ENCODE measurements around the gene TSG101. TPM values are rescaled to one million over a fixed set of nuclear protein-coding genes. Genes with fewer than 3 reads are reported as not detected.

The TSG101 gene
- total RNA-seq, 1 experiment from 2014 or later = 79.1 TPM

DNA sequence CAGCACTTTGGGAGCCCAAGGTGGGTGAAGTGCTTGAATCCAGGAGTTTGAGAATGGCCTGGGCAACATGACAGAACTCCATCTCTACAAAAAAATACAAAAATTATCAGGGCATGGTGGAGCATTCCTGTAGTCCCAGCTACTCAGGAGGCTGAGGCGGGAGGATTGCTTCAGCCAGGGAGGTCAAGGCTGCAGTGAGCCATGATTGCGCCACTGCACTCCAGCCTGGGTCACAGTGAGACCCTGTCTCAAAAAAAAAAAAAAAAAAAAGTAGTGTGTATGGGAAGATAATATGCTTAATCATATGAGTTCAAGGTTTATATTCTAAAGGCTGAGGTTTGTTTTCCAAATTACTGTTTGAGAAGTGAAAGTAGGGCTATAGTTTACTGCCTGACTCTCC lies 60.3 kb downstream of the TSG101 start:
- H3K27ac ChIP-seq (ENCODE audit: low read length) = no peak overlapping the region
- ATAC-seq (no peak), DNase-seq (ENCODE audit: low read depth, low spot score) (no peak)
- no peaks in the 10 kb centered on the region for H3K36me3 ChIP-seq (ENCODE audit: control insufficient read depth, insufficient read depth, low read length)
- intact Hi-C loops (cut with micrococcal nuclease; ENCODE audit: unreplicated experiment) = no loop called here
- H3K9me3 ChIP-seq (ENCODE audit: control insufficient read depth, insufficient read depth, low read depth, low read length) = no peaks in the 10 kb centered on the region
- POLR2A ChIA-PET = no interaction called here
- in situ Hi-C loops (cut with HindIII; ENCODE audit: low pct_unique_long_range_greater_than_20kb, low sequenced_read_pairs) = no loop called here
- H3K27me3 ChIP-seq (ENCODE audit: control insufficient read depth, insufficient read depth, low read length) = no peaks in the 10 kb centered on the region
- CTCF ChIA-PET = no interaction called here
- no peak overlapping the region for H3K4me3 ChIP-seq (ENCODE audit: low read depth in 2 of 2, low read length in 2 of 2)
- BruUV-seq (replicated peaks) = no TSS peak
- H3K4me1 ChIP-seq (ENCODE audit: control insufficient read depth, insufficient read depth, low read length) = no peaks in the 10 kb centered on the region
- TF ChIP-seq SIN3A (IDR thresholded peaks at IDR 0.05; ENCODE audit: borderline replicate concordance, insufficient read depth, low read depth, low read length) = no peak
- TF ChIP-seq POLR2AphosphoS5 (IDR thresholded peaks at IDR 0.05; ENCODE audit: low read depth, low read length) = no peak
- no peak for TF ChIP-seq TCF7L2 (IDR thresholded peaks at IDR 0.05; ENCODE audit: low read depth, low read length)
- TF ChIP-seq, protein P1, sequence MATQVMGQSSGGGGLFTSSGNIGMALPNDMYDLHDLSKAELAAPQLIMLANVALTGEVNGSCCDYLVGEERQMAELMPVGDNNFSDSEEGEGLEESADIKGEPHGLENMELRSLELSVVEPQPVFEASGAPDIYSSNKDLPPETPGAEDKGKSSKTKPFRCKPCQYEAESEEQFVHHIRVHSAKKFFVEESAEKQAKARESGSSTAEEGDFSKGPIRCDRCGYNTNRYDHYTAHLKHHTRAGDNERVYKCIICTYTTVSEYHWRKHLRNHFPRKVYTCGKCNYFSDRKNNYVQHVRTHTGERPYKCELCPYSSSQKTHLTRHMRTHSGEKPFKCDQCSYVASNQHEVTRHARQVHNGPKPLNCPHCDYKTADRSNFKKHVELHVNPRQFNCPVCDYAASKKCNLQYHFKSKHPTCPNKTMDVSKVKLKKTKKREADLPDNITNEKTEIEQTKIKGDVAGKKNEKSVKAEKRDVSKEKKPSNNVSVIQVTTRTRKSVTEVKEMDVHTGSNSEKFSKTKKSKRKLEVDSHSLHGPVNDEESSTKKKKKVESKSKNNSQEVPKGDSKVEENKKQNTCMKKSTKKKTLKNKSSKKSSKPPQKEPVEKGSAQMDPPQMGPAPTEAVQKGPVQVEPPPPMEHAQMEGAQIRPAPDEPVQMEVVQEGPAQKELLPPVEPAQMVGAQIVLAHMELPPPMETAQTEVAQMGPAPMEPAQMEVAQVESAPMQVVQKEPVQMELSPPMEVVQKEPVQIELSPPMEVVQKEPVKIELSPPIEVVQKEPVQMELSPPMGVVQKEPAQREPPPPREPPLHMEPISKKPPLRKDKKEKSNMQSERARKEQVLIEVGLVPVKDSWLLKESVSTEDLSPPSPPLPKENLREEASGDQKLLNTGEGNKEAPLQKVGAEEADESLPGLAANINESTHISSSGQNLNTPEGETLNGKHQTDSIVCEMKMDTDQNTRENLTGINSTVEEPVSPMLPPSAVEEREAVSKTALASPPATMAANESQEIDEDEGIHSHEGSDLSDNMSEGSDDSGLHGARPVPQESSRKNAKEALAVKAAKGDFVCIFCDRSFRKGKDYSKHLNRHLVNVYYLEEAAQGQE (IDR thresholded peaks at IDR 0.05; ENCODE audit: insufficient read depth in 1 of 2, low read depth in 2 of 2, low read length in 1 of 2) = no peak
- TF ChIP-seq CTCF (IDR thresholded peaks at IDR 0.05) = no peak

DNA sequence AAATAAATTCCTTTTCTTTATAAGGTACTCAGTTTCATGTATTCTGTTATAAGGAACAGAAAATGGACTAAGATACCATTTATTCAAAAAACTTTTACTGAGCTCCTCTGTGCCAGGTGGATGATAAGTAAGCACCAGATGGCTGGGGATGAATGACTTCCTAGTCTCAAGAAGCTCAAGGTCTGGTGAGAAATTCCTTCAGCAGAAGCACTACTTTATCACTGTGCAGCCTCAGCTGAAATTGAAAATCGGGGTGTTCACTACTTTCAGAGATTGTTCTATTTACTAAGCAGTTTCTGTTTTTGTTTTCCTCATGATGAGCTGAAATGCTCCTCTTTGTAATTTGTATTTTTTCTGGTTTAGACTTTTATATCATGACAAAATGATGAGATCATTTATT lies 63.3 kb downstream of the TSG101 start:
- Histone ChIP-seq H3K4me1 (ENCODE audit: control insufficient read depth, insufficient read depth, low read length) (no peaks in the 10 kb centered on the region; the same call in 1 of the 2 replicates), H3K36me3 (ENCODE audit: control insufficient read depth, insufficient read depth, low read length) (no peaks in the 10 kb centered on the region), H3K27me3 (ENCODE audit: control insufficient read depth, insufficient read depth, low read length) (no peaks in the 10 kb centered on the region), H3K27ac (ENCODE audit: low read length) (no peak overlapping the region), H3K4me3 (ENCODE audit: low read depth in 2 of 2, low read length in 2 of 2) (no peak overlapping the region), H3K9me3 (ENCODE audit: control insufficient read depth, insufficient read depth, low read depth, low read length) (no peaks in the 10 kb centered on the region)
- BruUV-seq (replicated peaks) = no TSS peak
- ChIA-PET CTCF (no interaction called here), POLR2A (no interaction called here)
- TF ChIP-seq POLR2AphosphoS5 (IDR thresholded peaks at IDR 0.05; ENCODE audit: low read depth, low read length) (no peak), CTCF (IDR thresholded peaks at IDR 0.05) (no peak), SIN3A (IDR thresholded peaks at IDR 0.05; ENCODE audit: borderline replicate concordance, insufficient read depth, low read depth, low read length) (no peak), TCF7L2 (IDR thresholded peaks at IDR 0.05; ENCODE audit: low read depth, low read length) (no peak)
- TF ChIP-seq, protein P1 (IDR thresholded peaks at IDR 0.05; ENCODE audit: insufficient read depth in 1 of 2, low read depth in 2 of 2, low read length in 1 of 2) = no peak
- no peak for ATAC-seq
- DNase-seq (ENCODE audit: low read depth, low spot score) = no peak
- intact Hi-C loops (cut with micrococcal nuclease; ENCODE audit: unreplicated experiment) (no loop called here), in situ Hi-C loops (cut with HindIII; ENCODE audit: low pct_unique_long_range_greater_than_20kb, low sequenced_read_pairs) (no loop called here)

All from Panc1 (cell line).